Endothelial cell of umbilical vein (primary cell): ENCODE results near the gene FGD6. TPM values are rescaled to one million over a fixed set of nuclear protein-coding genes. Genes with fewer than 3 reads are reported as not detected.

Experiments
- BruUV-seq: library from RNA; stranded (reverse); fragments of 400-500 nt; replicated peaks from 2 replicates; lab custom pipeline; 2021; lab: Mats Ljungman, UMichigan
- CTCF ChIA-PET: fragments of 300-600, 350-600 bp; sonication (Branson Sonifier 250); formaldehyde crosslinking; loops from one replicate; lab custom pipeline; 2021; ENCODE audit warnings: antibody characterized with exemption, inconsistent platforms; lab: Charles Lee
- POLR2A ChIA-PET: fragments of 300-600, 350-600 bp; sonication (Branson Sonifier 250); formaldehyde crosslinking; loops from one replicate; lab custom pipeline; 2021; ENCODE audit warnings: antibody characterized with exemption, inconsistent platforms; lab: Charles Lee
- DNase-seq: peaks from one replicate; pipeline ENCODE4 v3.0.0-alpha.2; 2011; ENCODE audit warnings: low read depth, low spot score
- FAIRE-seq: peaks from 2 replicates; lab custom pipeline; 2011; peaks lifted over from hg19 to GRCh38; lab: Jason Lieb, UNC
- H2AFZ ChIP-seq: 2 replicates; pipeline ENCODE4 v1.6.0; 2012; ENCODE audit warnings: low read depth, low read length, control low read depth, inconsistent platforms
- H3K27ac ChIP-seq: 2 replicates; pipeline ENCODE4 v1.5.1; 2011; ENCODE audit warnings: low read depth, mild to moderate bottlenecking, control low read depth, low read length, moderate library complexity; ENCODE audit not compliant: insufficient read depth
- H3K27me3 ChIP-seq, 2 experiments: 2 replicates each; pipeline versions ENCODE4 v1.6.0 to v1.6.1; 2011; ENCODE audit warnings: low read length in 2 of 2, mixed read lengths in 1 of 2; ENCODE audit not compliant: control insufficient read depth in 2 of 2, insufficient read depth in 2 of 2
- H3K36me3 ChIP-seq, 2 experiments: 2 replicates in 1 of 2; 3 replicates in 1 of 2; pipeline ENCODE4 v1.5.1; 2011; ENCODE audit warnings: low read length in 2 of 2, mild to moderate bottlenecking in 1 of 2, moderate library complexity in 1 of 2; ENCODE audit not compliant: control insufficient read depth in 2 of 2, insufficient read depth in 2 of 2; ENCODE audit errors: extremely low read depth in 1 of 2
- H3K4me1 ChIP-seq: 3 replicates; pipeline ENCODE4 v1.5.1; 2011; ENCODE audit warnings: mild to moderate bottlenecking, low read length; ENCODE audit not compliant: control insufficient read depth, insufficient read depth; ENCODE audit errors: extremely low read depth
- H3K4me2 ChIP-seq: 2 replicates; pipeline ENCODE4 v1.6.1; 2011; ENCODE audit warnings: low read length, control low read depth, mixed read lengths; ENCODE audit not compliant: insufficient read depth
- H3K4me3 ChIP-seq, 3 experiments: fragments of 200-600 bp in 1 of 3; sonication (generic), shearing (Covaris generic) in 1 of 3; replicated peaks in 1 of 3; 2 replicates each; pipeline ENCODE4 v1.5.1; 2011 to 2016; ENCODE audit warnings: control low read depth in 3 of 3, low read length in 3 of 3, mild to moderate bottlenecking in 2 of 3, inconsistent platforms in 1 of 3, low read depth in 1 of 3, moderate library complexity in 1 of 3; ENCODE audit not compliant: insufficient read depth in 1 of 3
- H3K79me2 ChIP-seq: 2 replicates; pipeline ENCODE4 v1.6.0; 2012; ENCODE audit warnings: low read length, inconsistent platforms; ENCODE audit not compliant: control insufficient read depth, insufficient read depth
- H3K9ac ChIP-seq: replicated peaks from 2 replicates; pipeline ENCODE3; 2011; ENCODE audit warnings: low read length, control low read depth; ENCODE audit not compliant: insufficient read depth; ENCODE audit errors: extremely low read depth
- H3K9me1 ChIP-seq: replicated peaks from 3 replicates; pipeline ENCODE4 v1.6.0; 2011; ENCODE audit warnings: mild to moderate bottlenecking, low read length; ENCODE audit not compliant: control insufficient read depth, insufficient read depth; ENCODE audit errors: extremely low read depth
- H3K9me3 ChIP-seq: replicated peaks from 2 replicates; pipeline ENCODE4 v1.5.1; 2012; ENCODE audit warnings: low read length, inconsistent platforms; ENCODE audit not compliant: control insufficient read depth, insufficient read depth
- H4K20me1 ChIP-seq: replicated peaks from 2 replicates; pipeline ENCODE3; 2011; ENCODE audit warnings: mild to moderate bottlenecking, low read length; ENCODE audit not compliant: control insufficient read depth, insufficient read depth; ENCODE audit errors: extremely low read depth
- EZH2 ChIP-seq: IDR thresholded peaks from 2 replicates; pipeline ENCODE4 v1.6.1; 2012; ENCODE audit warnings: borderline replicate concordance, low read depth, mild to moderate bottlenecking, moderate library complexity, low read length, inconsistent platforms; ENCODE audit not compliant: severe bottlenecking
- FOS ChIP-seq: IDR thresholded peaks from 2 replicates; pipeline ENCODE4 v1.6.1; 2011; ENCODE audit warnings: mild to moderate bottlenecking, low read length, moderate library complexity, borderline replicate concordance; ENCODE audit not compliant: insufficient read depth
- GATA2 ChIP-seq: IDR thresholded peaks from 2 replicates; pipeline ENCODE4 v1.7.0; 2011; ENCODE audit warnings: low read depth, mild to moderate bottlenecking, moderate library complexity, mixed read lengths, low read length; ENCODE audit not compliant: insufficient read length, insufficient read depth
- JUN ChIP-seq: IDR thresholded peaks from 2 replicates; pipeline ENCODE4 v1.6.1; 2011; ENCODE audit warnings: borderline replicate concordance, low read depth; ENCODE audit not compliant: insufficient read length, insufficient read depth
- POLR2A ChIP-seq: IDR thresholded peaks from 2 replicates; pipeline ENCODE4 v1.6.1; 2012; ENCODE audit warnings: low read depth, mild to moderate bottlenecking, control low read depth, low read length
- POLR2AphosphoS5 ChIP-seq: IDR thresholded peaks from 2 replicates; pipeline ENCODE4 v1.6.1; 2012; ENCODE audit warnings: low read depth, mild to moderate bottlenecking, control low read depth, low read length, moderate library complexity; ENCODE audit not compliant: insufficient read depth
- dilution Hi-C: fragments of 300-500 bp; cut with MboI; formaldehyde crosslinking; loops from one replicate; pipeline ENCODE4 v1.15.0; 2019; ENCODE audit warnings: low sequenced_read_pairs; ENCODE audit not compliant: extremely low pct_ligation_motif_present
- intact Hi-C: fragments of 100-400 bp; cut with micrococcal nuclease; formaldehyde crosslinking; loops from one replicate; pipeline ENCODE4 v1.10.0; 2022
- polyA plus RNA-seq, 4 experiments: library from polyadenylated mRNA; depleted of rRNA in 3 of 4; stranded (reverse) in 3 of 4; unstranded in 1 of 4; fragments of >200 nt; gene quantifications; 2 replicates each; pipeline versions ENCODE4 v1.2.1 to v1.2.3, GENCODE V29; 2011 to 2012; ENCODE audit warnings: missing spikeins in 1 of 4
- total RNA-seq: library from RNA; stranded (reverse); gene quantifications from 2 replicates; pipeline ENCODE4 v1.2.3, GENCODE V29; 2021
- TF ChIP-seq, protein P1 (sequence below): IDR thresholded peaks from 2 replicates; pipeline ENCODE4 v1.6.1; 2011; ENCODE audit not compliant: insufficient read depth, insufficient read length
- TF ChIP-seq, protein P2 (sequence below), 2 donors: IDR thresholded peaks; 1 replicate in 1 of 2; 2 replicates in 1 of 2; pipeline ENCODE4 v1.5.1; 2011; ENCODE audit warnings: low read length in 2 of 2, mild to moderate bottlenecking in 2 of 2, moderate library complexity in 2 of 2, control low read depth in 1 of 2, inconsistent platforms in 1 of 2, low read depth in 1 of 2; ENCODE audit not compliant: insufficient read depth in 1 of 2; ENCODE audit errors: extremely low read depth in 1 of 2

FGD6 gene
- total and polyA plus RNA-seq, 2 donors (not counting 3 experiments of a cell fraction or from before 2014, with no cell fraction given), result 5.9 to 14.0 TPM

DNA sequence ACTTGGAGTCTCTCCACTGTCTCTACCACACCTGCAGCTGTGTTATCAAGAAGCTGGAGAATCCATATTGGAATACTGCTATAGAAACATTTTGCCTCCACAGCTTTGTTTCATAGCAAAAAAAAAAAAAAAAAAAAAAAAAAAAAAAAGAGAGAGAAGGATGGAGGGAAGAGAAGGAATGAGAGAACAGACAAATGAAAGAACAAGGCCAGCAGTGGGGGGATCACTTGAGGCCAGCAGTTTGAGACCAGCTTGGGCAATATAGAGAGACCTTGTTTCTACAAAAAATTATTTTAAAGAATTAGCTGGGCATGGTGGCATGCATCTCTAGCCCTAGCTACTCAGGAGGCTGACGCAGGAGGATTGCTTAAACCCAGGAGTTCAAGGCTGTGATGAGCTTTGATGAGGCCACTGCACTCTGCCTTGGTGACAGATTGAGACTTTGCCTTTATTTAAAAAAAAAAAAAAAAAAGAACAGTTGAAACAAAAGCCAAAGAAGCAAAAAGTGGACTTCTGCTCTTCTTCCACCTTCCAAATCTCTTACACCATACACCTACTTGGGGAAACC is 8.5 kb upstream of the FGD6 start:
- TF ChIP-seq, protein P1, sequence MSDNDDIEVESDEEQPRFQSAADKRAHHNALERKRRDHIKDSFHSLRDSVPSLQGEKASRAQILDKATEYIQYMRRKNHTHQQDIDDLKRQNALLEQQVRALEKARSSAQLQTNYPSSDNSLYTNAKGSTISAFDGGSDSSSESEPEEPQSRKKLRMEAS, result no peak
- TF ChIP-seq EZH2 (no peak), FOS (no peak), POLR2A (no peak), POLR2AphosphoS5 (no peak), GATA2 (no peak), JUN (no peak)
- TF ChIP-seq, protein P2, sequence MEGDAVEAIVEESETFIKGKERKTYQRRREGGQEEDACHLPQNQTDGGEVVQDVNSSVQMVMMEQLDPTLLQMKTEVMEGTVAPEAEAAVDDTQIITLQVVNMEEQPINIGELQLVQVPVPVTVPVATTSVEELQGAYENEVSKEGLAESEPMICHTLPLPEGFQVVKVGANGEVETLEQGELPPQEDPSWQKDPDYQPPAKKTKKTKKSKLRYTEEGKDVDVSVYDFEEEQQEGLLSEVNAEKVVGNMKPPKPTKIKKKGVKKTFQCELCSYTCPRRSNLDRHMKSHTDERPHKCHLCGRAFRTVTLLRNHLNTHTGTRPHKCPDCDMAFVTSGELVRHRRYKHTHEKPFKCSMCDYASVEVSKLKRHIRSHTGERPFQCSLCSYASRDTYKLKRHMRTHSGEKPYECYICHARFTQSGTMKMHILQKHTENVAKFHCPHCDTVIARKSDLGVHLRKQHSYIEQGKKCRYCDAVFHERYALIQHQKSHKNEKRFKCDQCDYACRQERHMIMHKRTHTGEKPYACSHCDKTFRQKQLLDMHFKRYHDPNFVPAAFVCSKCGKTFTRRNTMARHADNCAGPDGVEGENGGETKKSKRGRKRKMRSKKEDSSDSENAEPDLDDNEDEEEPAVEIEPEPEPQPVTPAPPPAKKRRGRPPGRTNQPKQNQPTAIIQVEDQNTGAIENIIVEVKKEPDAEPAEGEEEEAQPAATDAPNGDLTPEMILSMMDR (IDR thresholded peaks at IDR 0.05; ENCODE audit: extremely low read depth in 1 of 2, insufficient read depth in 1 of 2, low read depth in 1 of 2, low read length in 2 of 2), result no peak
- intact Hi-C loops (no loop called here), dilution Hi-C loops (no loop called here)
- peaks cover 4% of the 10 kb centered on the region for H4K20me1 ChIP-seq
- peaks cover 90% of the 10 kb centered on the region for H3K79me2 ChIP-seq
- H3K27ac ChIP-seq, result no peak overlapping the region
- no TSS peak for BruUV-seq
- FAIRE-seq, result no peak
- H3K9me1 ChIP-seq, result no peaks in the 10 kb centered on the region
- peaks cover 30% of the 10 kb centered on the region for H3K4me1 ChIP-seq
- H3K9me3 ChIP-seq, result no peaks in the 10 kb centered on the region
- H3K9ac ChIP-seq, result no peak overlapping the region
- POLR2A ChIA-PET, result interaction anchor here (0.6 to 0.7 kb wide), 3 partner anchors 34 to 631 kb away, joined by 3 to 4 read pairs (median 3); no protein-coding TSS in a partner anchor
- no peak for DNase-seq
- CTCF ChIA-PET, result interaction anchor here (0.5 to 2.9 kb wide), 7 partner anchors 10 to 309 kb away, joined by 3 to 6 read pairs (median 4); no protein-coding TSS in a partner anchor
- no peaks in the 10 kb centered on the region for H3K27me3 ChIP-seq
- no peak overlapping the region for H3K4me2 ChIP-seq
- H3K4me3 ChIP-seq, result no peak overlapping the region
- H2AFZ ChIP-seq, result no peak overlapping the region
- H3K36me3 ChIP-seq, result peaks cover 0 to 15% of the 10 kb centered on the region in 2 experiments
